HG03097 (cell line): ENCODE measurements around the gene ADGRL3.

Experiments used
- ATAC-seq: cut with Tn5 transposase; IDR thresholded peaks from one replicate; pipeline ENCODE4 v1.9.1; 2021; ENCODE audit not compliant: unreplicated experiment, low FRiP score

The ADGRL3 gene

GRCh38 chr4:61407642-61408618, 207.8 kb downstream of the ADGRL3 start:
- ATAC-seq: no peak

- no peak for ATAC-seq
Measured at GRCh38 chr4:61408861-61409260, 208.7 kb downstream of the ADGRL3 start.

GRCh38 chr4:61411241-61411640, 211.1 kb downstream of the ADGRL3 start:
- ATAC-seq: no peak

- no peak for ATAC-seq
Measured at GRCh38 chr4:61425315-61425714, 225.2 kb downstream of the ADGRL3 start.

GRCh38 chr4:61426229-61426628, 226.1 kb downstream of the ADGRL3 start:
- ATAC-seq: no peak

GRCh38 chr4:61427099-61427817, 227.1 kb downstream of the ADGRL3 start:
- no peak for ATAC-seq

GRCh38 chr4:61427818-61428495, 227.8 kb downstream of the ADGRL3 start:
- ATAC-seq: no peak

GRCh38 chr4:61428950-61429349, 228.8 kb downstream of the ADGRL3 start:
- ATAC-seq: no peak

- no peak for ATAC-seq
Measured at GRCh38 chr4:61431131-61431530, 231.0 kb downstream of the ADGRL3 start.

- ATAC-seq: no peak
Measured at GRCh38 chr4:61437923-61438322, 237.8 kb downstream of the ADGRL3 start.

- ATAC-seq: no peak
Measured at GRCh38 chr4:61440321-61440720, 240.2 kb downstream of the ADGRL3 start.

GRCh38 chr4:61442936-61443335, 242.8 kb downstream of the ADGRL3 start:
- ATAC-seq: no peak

GRCh38 chr4:61443813-61444510, 243.8 kb downstream of the ADGRL3 start:
- no peak for ATAC-seq

GRCh38 chr4:61445374-61446063, 245.4 kb downstream of the ADGRL3 start:
- no peak for ATAC-seq

- ATAC-seq: no peak
Measured at GRCh38 chr4:61446941-61447340, 246.8 kb downstream of the ADGRL3 start.

- ATAC-seq: no peak
Measured at GRCh38 chr4:61447918-61448317, 247.8 kb downstream of the ADGRL3 start.

- no peak for ATAC-seq
Measured at GRCh38 chr4:61451935-61452334, 251.8 kb downstream of the ADGRL3 start.

- no peak for ATAC-seq
Measured at GRCh38 chr4:61461956-61462355, 261.8 kb downstream of the ADGRL3 start.

- ATAC-seq: no peak
Measured at GRCh38 chr4:61462451-61463326, 262.6 kb downstream of the ADGRL3 start.
